WTC11 (cell line): Measurements from ENCODE around the gene FAM114A2. TPM values are rescaled to one million over a fixed set of nuclear protein-coding genes. Genes with fewer than 3 reads are reported as not detected.

Source experiments
- ATAC-seq: fragments of 200-7000 bp; cut with Tn5 transposase; 2 replicates; pipeline ENCODE4 v1.10.0; 2021; ENCODE audit warnings: mild to moderate bottlenecking, moderate library complexity
- CTCF ChIA-PET: fragments of 300-600 bp; sonication (Branson Sonifier 250); formaldehyde crosslinking; loops from one replicate; lab custom pipeline; 2021; ENCODE audit warnings: antibody characterized with exemption; lab: Charles Lee
- POLR2A ChIA-PET: fragments of 350-600 bp; sonication (Branson Sonifier 250); formaldehyde crosslinking; loops from one replicate; lab custom pipeline; 2021; ENCODE audit warnings: antibody characterized with exemption; lab: Charles Lee
- DNase-seq: peaks from one replicate; pipeline ENCODE4 v3.0.0; 2021; ENCODE audit warnings: low spot score
- H3K27ac Mint-ChIP-seq: 2 replicates; pipeline ENCODE4 v1.8.0; 2021; ENCODE audit warnings: mixed read lengths
- H3K27me3 Mint-ChIP-seq: 2 replicates; pipeline ENCODE4 v1.8.0; 2021; ENCODE audit warnings: low read depth, mild to moderate bottlenecking, moderate library complexity, mixed read lengths
- H3K36me3 Mint-ChIP-seq: 2 replicates; pipeline ENCODE4 v1.8.0; 2021; ENCODE audit warnings: mixed read lengths
- H3K4me1 Mint-ChIP-seq: 2 replicates; pipeline ENCODE4 v1.8.0; 2022; ENCODE audit warnings: mixed read lengths
- H3K4me3 Mint-ChIP-seq: 2 replicates; pipeline ENCODE4 v1.8.0; 2021; ENCODE audit warnings: mild to moderate bottlenecking, moderate library complexity, mixed read lengths
- H3K9me3 Mint-ChIP-seq: 2 replicates; pipeline ENCODE4 v1.8.0; 2021; ENCODE audit warnings: mixed read lengths
- HMGA2 ChIP-seq: fragments of 250-450 bp; sonication (Bioruptor Pico); IDR thresholded peaks from 2 replicates; pipeline ENCODE4 v1.4.0; 2021; ENCODE audit warnings: mild to moderate bottlenecking, moderate library complexity
- NFYB ChIP-seq: sonication (generic); formaldehyde crosslinking; conservative IDR thresholded peaks from 2 replicates; pipeline ENCODE4 v1.8.0; 2022; ENCODE audit warnings: low read depth, missing genetic modification reagents
- TEAD1 ChIP-seq: sonication (generic); formaldehyde crosslinking; IDR thresholded peaks from 2 replicates; pipeline ENCODE4 v1.8.0; 2022; ENCODE audit warnings: mild to moderate bottlenecking, missing genetic modification reagents
- TEAD4 ChIP-seq: sonication (generic); formaldehyde crosslinking; IDR thresholded peaks from 2 replicates; pipeline ENCODE4 v1.8.0; 2022; ENCODE audit warnings: mild to moderate bottlenecking, missing genetic modification reagents
- ZNF423 ChIP-seq: fragments of 250-450 bp; sonication (Bioruptor Pico); IDR thresholded peaks from 2 replicates; pipeline ENCODE4 v2.1.2; 2022; ENCODE audit warnings: mild to moderate bottlenecking, moderate library complexity
- total RNA-seq: library from RNA; stranded (reverse); gene quantifications from 3 replicates; pipeline ENCODE4 v1.2.3, GENCODE V29; 2021
- TF ChIP-seq, protein P1 (sequence below): fragments of 250-450 bp; sonication (Bioruptor Pico); IDR thresholded peaks from 2 replicates; pipeline ENCODE4 v1.9.0; 2021; ENCODE audit warnings: mild to moderate bottlenecking
- TF ChIP-seq, protein P2 (sequence below): fragments of 250-450 bp; sonication (Bioruptor Pico); IDR thresholded peaks from 2 replicates; pipeline ENCODE4 v1.8.0; 2021; ENCODE audit warnings: mild to moderate bottlenecking
- TF ChIP-seq, protein P3 (sequence below): sonication (generic); formaldehyde crosslinking; IDR thresholded peaks from 2 replicates; pipeline ENCODE4 v1.8.0; 2023; ENCODE audit warnings: missing genetic modification reagents, mild to moderate bottlenecking, borderline replicate concordance
- TF ChIP-seq, protein P4 (sequence below): sonication (generic); formaldehyde crosslinking; IDR thresholded peaks from 2 replicates; pipeline ENCODE4 v1.8.1; 2022; ENCODE audit warnings: mild to moderate bottlenecking, moderate library complexity, missing genetic modification reagents
- TF ChIP-seq, protein P5 (sequence below): sonication (generic); formaldehyde crosslinking; IDR thresholded peaks from 2 replicates; pipeline ENCODE4 v1.8.1; 2023; ENCODE audit warnings: mild to moderate bottlenecking, missing genetic modification reagents
- TF ChIP-seq, protein P6 (sequence below): sonication (generic); formaldehyde crosslinking; IDR thresholded peaks from 2 replicates; pipeline ENCODE4 v1.8.0; 2022; ENCODE audit warnings: missing genetic modification reagents

FAM114A2 gene
- total RNA-seq, 1 experiment from 2014 or later = 10.1 TPM

DNA sequence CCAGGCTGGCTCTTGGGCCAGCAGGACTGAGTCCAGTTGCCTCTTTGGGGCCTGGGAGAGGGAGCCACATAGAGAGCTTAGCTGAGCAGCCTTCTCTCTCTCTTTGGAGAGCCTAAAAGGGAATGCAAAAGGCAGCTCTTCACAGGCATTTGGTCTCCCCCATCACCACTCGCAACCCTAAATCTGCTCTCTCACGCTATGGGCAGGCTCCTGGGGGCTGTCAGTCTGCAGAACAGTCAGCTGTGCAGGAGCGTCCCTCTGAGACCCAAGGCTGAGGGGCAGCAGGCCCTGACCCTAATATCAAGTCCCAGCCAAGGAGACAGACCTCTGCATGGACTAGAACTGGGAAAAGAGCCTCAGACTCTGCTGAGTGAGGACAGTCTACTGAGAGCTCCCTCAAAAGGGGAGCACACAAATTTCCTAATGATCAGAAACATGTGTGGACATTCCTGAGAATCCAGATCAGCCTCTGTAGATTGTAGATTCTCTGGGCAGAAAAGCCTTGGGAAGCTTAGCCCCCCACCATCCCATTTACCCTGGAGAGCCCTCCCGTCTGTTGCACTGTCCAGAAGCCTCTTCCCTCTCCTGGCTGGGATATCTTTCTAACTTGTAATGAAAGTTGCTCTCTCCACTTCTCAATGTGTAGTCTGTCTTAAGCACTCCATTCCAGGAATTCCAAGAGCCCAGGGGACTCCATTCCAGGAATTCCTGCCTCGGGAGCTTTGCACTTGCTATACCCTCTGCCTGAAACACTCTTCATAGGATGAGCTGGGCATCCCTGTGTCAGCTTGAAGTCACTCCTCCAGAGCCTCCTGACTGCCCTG is 79.4 kb downstream of the FAM114A2 start:
- peak; percentile 96 for TF ChIP-seq TEAD4 (CRISPR knock-in tag)
- TF ChIP-seq, protein P1, sequence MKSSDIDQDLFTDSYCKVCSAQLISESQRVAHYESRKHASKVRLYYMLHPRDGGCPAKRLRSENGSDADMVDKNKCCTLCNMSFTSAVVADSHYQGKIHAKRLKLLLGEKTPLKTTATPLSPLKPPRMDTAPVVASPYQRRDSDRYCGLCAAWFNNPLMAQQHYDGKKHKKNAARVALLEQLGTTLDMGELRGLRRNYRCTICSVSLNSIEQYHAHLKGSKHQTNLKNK (CRISPR knock-in tag) = no peak
- TF ChIP-seq, protein P2, sequence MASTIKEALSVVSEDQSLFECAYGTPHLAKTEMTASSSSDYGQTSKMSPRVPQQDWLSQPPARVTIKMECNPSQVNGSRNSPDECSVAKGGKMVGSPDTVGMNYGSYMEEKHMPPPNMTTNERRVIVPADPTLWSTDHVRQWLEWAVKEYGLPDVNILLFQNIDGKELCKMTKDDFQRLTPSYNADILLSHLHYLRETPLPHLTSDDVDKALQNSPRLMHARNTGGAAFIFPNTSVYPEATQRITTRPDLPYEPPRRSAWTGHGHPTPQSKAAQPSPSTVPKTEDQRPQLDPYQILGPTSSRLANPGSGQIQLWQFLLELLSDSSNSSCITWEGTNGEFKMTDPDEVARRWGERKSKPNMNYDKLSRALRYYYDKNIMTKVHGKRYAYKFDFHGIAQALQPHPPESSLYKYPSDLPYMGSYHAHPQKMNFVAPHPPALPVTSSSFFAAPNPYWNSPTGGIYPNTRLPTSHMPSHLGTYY (CRISPR knock-in tag) = no peak
- TF ChIP-seq TEAD1 (CRISPR knock-in tag) = peak; percentile 98
- TF ChIP-seq, protein P3, sequence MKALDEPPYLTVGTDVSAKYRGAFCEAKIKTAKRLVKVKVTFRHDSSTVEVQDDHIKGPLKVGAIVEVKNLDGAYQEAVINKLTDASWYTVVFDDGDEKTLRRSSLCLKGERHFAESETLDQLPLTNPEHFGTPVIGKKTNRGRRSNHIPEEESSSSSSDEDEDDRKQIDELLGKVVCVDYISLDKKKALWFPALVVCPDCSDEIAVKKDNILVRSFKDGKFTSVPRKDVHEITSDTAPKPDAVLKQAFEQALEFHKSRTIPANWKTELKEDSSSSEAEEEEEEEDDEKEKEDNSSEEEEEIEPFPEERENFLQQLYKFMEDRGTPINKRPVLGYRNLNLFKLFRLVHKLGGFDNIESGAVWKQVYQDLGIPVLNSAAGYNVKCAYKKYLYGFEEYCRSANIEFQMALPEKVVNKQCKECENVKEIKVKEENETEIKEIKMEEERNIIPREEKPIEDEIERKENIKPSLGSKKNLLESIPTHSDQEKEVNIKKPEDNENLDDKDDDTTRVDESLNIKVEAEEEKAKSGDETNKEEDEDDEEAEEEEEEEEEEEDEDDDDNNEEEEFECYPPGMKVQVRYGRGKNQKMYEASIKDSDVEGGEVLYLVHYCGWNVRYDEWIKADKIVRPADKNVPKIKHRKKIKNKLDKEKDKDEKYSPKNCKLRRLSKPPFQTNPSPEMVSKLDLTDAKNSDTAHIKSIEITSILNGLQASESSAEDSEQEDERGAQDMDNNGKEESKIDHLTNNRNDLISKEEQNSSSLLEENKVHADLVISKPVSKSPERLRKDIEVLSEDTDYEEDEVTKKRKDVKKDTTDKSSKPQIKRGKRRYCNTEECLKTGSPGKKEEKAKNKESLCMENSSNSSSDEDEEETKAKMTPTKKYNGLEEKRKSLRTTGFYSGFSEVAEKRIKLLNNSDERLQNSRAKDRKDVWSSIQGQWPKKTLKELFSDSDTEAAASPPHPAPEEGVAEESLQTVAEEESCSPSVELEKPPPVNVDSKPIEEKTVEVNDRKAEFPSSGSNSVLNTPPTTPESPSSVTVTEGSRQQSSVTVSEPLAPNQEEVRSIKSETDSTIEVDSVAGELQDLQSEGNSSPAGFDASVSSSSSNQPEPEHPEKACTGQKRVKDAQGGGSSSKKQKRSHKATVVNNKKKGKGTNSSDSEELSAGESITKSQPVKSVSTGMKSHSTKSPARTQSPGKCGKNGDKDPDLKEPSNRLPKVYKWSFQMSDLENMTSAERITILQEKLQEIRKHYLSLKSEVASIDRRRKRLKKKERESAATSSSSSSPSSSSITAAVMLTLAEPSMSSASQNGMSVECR = no peak
- TF ChIP-seq ZNF423 = no peak
- TF ChIP-seq NFYB = no peak
- TF ChIP-seq, protein P4, sequence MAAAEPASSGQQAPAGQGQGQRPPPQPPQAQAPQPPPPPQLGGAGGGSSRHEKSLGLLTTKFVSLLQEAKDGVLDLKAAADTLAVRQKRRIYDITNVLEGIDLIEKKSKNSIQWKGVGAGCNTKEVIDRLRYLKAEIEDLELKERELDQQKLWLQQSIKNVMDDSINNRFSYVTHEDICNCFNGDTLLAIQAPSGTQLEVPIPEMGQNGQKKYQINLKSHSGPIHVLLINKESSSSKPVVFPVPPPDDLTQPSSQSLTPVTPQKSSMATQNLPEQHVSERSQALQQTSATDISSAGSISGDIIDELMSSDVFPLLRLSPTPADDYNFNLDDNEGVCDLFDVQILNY = no peak
- TF ChIP-seq HMGA2 (CRISPR knock-in tag) = no peak
- TF ChIP-seq, protein P5, sequence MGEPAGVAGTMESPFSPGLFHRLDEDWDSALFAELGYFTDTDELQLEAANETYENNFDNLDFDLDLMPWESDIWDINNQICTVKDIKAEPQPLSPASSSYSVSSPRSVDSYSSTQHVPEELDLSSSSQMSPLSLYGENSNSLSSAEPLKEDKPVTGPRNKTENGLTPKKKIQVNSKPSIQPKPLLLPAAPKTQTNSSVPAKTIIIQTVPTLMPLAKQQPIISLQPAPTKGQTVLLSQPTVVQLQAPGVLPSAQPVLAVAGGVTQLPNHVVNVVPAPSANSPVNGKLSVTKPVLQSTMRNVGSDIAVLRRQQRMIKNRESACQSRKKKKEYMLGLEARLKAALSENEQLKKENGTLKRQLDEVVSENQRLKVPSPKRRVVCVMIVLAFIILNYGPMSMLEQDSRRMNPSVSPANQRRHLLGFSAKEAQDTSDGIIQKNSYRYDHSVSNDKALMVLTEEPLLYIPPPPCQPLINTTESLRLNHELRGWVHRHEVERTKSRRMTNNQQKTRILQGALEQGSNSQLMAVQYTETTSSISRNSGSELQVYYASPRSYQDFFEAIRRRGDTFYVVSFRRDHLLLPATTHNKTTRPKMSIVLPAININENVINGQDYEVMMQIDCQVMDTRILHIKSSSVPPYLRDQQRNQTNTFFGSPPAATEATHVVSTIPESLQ (CRISPR knock-in tag) = no peak
- TF ChIP-seq, protein P6, sequence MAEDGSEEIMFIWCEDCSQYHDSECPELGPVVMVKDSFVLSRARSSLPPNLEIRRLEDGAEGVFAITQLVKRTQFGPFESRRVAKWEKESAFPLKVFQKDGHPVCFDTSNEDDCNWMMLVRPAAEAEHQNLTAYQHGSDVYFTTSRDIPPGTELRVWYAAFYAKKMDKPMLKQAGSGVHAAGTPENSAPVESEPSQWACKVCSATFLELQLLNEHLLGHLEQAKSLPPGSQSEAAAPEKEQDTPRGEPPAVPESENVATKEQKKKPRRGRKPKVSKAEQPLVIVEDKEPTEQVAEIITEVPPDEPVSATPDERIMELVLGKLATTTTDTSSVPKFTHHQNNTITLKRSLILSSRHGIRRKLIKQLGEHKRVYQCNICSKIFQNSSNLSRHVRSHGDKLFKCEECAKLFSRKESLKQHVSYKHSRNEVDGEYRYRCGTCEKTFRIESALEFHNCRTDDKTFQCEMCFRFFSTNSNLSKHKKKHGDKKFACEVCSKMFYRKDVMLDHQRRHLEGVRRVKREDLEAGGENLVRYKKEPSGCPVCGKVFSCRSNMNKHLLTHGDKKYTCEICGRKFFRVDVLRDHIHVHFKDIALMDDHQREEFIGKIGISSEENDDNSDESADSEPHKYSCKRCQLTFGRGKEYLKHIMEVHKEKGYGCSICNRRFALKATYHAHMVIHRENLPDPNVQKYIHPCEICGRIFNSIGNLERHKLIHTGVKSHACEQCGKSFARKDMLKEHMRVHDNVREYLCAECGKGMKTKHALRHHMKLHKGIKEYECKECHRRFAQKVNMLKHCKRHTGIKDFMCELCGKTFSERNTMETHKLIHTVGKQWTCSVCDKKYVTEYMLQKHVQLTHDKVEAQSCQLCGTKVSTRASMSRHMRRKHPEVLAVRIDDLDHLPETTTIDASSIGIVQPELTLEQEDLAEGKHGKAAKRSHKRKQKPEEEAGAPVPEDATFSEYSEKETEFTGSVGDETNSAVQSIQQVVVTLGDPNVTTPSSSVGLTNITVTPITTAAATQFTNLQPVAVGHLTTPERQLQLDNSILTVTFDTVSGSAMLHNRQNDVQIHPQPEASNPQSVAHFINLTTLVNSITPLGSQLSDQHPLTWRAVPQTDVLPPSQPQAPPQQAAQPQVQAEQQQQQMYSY = peak; percentile 92
- DNase-seq (peak; percentile 57), ATAC-seq (peak; percentile 93)
- no peaks in the 10 kb centered on the region; the same call in 1 of the 2 replicates for H3K36me3 Mint-ChIP-seq
- no peak overlapping the region for H3K4me3 Mint-ChIP-seq
- ChIA-PET CTCF (interaction anchor here (1.0 to 2.2 kb wide), 5 partner anchors 8 to 198 kb away, joined by 3 to 11 read pairs (median 6); no protein-coding TSS in a partner anchor), POLR2A (no interaction called here)
- peak overlapping the region; percentile 73 for H3K27ac Mint-ChIP-seq
- no peaks in the 10 kb centered on the region; the same call in 1 of the 2 replicates for H3K27me3 Mint-ChIP-seq
- H3K9me3 Mint-ChIP-seq = peaks cover 14% of the 10 kb centered on the region
- peaks cover 28% of the 10 kb centered on the region for H3K4me1 Mint-ChIP-seq
